HG03521 (cell line): ENCODE results near the gene RGS7.
"Not testable (repeated sequence)": the region's sequence is repeated elsewhere in the genome, so short reads cannot be mapped to it uniquely, and the experiment has no call there.

Experiments
- ATAC-seq: cut with Tn5 transposase; IDR thresholded peaks from one replicate; pipeline ENCODE4 v1.9.1; 2021; ENCODE audit warnings: mild to moderate bottlenecking, moderate library complexity; ENCODE audit not compliant: unreplicated experiment

Gene RGS7

DNA sequence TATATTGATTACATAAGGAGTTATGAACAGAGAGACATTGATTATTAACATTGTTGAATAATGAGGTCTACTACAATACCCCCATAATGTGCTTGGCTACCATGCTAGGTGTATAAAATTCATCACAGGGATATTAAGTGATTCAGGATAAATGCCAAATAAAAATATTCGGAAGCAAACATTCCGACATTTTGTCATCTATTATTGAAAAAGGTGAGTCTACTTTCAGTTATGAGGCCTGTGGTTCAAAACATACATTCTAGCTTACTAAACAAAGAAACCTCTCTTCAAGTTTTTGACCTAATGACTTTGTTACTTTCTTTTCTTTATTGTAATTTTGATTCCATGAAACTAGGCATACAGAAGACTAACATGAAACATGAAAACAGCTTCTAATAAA, 554.7 kb downstream of the RGS7 start:
- ATAC-seq, result no peak

- no peak for ATAC-seq
Measured at GRCh38 chr1:240801442-240801841, 555.6 kb downstream of the RGS7 start.

- no peak for ATAC-seq
Measured at GRCh38 chr1:240800291-240800690, 556.7 kb downstream of the RGS7 start.

- no peak for ATAC-seq
Measured at GRCh38 chr1:240797050-240797449, 560.0 kb downstream of the RGS7 start.

GRCh38 chr1:240794046-240794843, 562.8 kb downstream of the RGS7 start:
- peak; percentile 81 for ATAC-seq

DNA sequence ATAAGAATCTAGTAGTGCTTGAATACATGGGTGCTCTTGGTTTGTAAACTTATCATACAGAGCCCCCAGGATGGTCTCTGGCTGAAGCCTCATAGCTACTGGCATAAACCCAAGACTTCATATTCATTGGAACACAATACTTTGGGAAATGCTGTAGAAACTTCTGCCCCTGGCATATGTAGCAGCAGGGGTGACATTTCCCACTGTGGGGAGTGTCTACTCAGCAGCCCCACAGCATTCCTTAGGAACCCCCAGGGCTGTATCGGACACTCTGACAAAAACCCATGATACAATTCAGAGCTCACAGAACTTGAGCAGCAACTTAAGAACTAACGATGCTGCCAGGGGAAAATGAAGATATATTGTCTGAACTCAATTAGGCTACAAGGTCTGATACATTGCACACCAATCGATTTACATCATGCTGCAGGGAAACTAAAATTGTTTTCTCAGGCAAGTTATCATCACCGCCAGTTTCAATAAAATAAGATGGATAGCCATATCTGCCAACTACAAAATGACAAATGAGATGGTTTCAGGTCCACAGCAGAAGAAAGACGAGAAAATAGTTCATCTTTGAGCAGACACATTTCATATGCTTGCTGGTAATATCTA, 564.0 kb downstream of the RGS7 start:
- ATAC-seq, result no peak

DNA sequence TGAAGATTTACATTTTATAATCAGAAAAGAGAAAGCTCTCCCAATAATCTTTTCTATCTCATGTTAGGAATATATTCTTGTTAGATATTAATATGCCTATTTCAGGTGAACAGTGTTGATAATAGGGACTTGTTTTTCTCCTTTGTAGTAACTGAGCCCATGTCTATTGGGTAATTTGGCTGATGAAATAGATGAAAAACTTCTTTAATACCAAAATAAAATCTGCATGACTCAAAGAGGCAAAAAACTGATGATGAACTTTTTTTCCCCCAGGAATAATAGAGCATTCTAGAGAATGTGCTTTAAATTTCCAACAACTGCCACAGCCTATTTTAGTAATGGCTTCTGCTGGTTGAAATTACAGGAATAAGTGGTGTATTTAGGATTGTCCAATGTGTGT, 566.1 kb downstream of the RGS7 start:
- ATAC-seq, result no peak

GRCh38 chr1:240786880-240787279, 570.1 kb downstream of the RGS7 start:
- no peak for ATAC-seq

- ATAC-seq, result no peak
Measured at GRCh38 chr1:240784776-240785175, 572.2 kb downstream of the RGS7 start.

DNA sequence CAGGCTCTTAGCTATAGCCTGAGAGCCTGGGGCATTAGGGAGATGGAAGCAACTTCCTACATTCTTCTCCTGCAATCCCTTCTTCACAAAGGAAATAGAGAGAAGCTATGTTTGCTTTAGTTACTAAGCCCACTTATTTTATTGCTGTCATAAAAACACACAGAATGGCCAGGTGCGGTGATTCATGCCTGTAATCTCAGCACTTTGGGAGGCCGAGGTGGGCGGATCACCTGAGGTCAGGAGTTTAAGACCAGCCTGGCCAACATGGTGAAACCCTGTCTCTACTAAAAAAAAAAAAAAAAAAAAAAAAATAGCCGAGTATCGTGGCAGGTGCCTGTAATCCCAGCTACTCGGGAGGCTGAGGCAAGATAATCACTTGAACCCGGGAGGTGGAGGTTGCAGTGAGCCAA, 573.3 kb downstream of the RGS7 start:
- not testable (repeated sequence) for ATAC-seq

GRCh38 chr1:240776237-240776636, 580.8 kb downstream of the RGS7 start:
- no peak for ATAC-seq

DNA sequence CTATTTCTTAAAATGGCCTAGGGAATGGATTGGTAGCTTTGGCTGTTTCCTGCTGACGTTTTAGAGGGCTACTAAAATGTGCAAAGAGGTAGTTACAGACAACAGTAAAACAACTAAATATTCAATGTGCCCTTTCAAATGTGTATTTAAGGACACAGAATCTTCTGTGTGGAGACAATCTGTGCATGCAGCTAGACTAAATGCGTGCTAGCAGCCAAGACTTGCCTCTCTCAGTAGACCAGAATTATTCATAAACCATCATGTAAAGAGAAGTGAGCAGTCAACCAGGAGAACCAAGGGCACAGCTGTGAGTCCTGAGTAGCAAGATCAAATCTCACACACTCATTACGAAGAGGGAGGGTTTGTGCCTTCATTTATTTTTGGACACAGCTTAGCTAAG, 584.9 kb downstream of the RGS7 start:
- ATAC-seq, result no peak

GRCh38 chr1:240771450-240771849, 585.6 kb downstream of the RGS7 start:
- no peak for ATAC-seq

DNA sequence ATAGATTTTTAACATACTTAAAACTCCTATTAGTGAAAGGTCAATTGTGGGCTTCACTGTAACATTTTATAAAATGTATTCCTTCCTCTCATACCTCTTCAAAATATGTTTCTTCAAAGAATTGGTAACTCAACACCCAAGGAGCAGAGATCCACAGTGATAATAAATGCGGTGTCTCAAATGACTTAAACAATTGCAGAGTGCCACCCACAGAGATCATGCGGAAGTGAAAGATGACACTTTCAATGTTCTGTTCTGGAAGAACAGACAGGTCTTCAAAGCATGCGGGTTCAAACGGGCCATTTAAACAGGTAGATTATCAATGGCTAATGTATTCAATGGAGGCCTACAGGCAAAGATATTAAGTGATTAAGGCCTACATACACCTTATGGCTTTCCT, 588.0 kb downstream of the RGS7 start:
- ATAC-seq, result no peak

DNA sequence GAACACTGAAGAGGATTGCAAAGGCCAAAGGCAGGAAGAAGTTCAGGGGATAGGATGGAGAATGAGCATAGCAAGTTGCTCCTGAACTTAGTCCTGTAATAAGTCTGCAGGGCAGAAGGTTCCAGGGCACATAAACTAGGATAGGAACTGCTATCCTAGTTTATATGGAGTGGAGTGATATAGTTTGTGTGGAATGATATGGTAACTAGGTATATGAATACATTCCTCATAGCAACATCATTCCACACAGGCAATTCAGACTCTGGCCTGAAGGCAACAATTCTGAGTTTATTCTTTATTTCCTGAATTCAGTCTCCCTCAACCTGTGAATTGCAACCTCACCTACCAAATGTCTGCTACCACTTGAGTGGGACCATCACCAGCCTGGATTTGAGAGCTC, 590.2 kb downstream of the RGS7 start:
- ATAC-seq, result no peak

DNA sequence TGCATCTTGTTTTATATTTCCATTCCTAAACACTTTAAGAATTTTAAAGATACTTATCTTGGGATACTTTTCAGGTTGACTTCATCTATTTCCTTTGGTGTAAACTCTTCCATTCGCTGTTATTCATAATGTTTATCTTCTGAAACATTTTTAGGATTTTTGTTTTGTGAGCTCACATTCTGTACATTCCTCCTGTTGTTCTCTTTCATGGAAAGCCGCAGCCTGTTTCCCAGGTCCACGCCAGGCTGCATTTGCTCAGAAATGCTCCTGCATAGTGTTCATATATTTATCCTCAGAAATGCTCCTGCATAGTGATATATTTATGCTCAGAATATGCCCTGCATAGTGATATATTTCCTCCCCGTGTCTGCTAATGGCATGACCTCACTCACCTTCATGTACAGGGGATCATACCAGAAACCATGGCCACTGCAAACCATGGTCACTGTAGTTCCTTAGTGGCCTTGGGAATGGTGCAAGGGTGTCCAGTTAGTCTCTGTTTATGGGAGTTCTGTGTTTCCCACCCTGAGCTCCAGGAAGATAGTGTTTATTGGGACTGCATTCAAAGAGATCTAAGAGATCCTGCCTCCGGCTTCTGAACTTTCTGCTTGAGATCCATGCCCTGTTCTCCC, 591.2 kb downstream of the RGS7 start:
- no peak for ATAC-seq

DNA sequence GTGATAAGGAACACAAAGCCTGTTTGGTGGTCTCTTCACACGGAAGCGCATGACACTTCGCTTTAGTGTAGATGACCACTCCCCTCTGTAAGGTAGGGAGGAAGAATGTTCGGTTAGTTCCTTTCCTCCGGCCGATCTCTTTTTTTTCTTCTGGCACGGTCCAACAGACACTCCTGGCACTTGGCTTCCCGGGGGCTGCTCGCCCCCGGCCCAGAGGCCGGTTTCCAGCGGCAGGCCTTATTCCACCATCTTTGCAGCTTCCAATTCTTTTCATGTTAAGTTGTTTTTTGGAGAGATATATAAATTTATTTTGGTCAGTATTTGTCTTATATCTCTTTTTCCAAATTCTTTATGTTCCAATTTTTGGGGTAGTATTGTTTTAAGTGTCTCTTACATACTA, 593.2 kb downstream of the RGS7 start:
- no peak for ATAC-seq

DNA sequence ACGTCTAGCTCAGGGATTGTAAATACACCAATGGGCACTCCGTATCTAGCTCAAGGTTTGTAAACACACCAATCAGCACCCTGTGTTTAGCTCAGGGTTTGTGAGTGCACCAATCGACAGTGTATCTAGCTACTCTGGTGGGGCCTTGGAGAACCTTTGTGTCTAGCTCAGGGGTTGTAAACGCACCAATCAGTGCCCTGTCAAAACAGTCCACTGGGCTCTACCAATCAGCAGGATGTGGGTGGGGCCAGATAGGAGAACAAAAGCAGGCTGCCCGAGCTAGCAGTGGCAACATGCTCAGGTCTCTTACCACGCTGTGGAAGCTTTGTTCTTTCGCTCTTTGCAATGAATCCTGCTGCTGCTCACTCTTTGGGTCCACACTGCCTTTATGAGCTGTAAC, 593.9 kb downstream of the RGS7 start:
- not testable (repeated sequence) for ATAC-seq

DNA sequence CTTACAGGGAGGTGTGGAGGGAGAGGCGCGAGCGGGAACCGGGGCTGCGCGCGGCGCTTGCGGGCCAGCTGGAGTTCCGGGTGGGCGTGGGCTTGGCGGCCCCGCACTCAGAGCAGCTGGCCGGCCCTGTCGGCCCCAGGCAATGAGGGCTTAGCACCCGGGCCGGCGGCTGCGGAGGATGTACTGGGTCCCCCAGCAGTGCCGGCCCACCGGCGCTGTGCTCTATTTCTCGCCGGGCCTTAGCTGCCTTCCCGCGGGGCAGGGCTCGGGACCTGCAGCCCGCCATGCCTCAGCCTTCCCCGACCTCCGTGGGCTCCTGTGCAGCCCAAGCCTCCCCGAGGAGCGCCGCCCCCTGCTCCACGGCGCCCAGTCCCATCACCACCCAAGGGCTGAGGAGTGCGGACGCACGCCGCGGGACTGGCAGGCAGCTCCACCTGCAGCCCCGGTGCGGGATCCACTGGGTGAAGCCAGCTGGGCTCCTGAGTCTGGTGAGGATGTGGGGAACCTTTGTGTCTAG, 594.5 kb downstream of the RGS7 start:
- not testable (repeated sequence) for ATAC-seq

DNA sequence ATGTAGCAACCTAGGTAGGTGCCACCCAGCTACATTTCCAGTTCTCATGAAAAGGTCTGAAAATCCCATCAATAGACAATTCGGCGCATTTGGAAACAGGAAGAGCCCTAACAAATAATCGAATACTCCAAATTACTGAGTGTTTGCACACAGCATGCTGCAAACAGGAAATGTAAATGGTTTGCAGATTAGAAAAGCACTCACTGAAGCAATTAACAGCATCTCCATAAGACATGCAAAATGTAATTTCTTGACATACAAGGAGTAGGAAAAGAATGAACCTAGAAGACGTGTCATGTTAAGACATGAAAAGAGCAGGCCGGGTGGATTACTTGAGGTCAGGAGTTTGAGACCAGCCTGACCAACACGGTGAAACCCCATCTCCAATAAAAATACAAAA, 598.2 kb downstream of the RGS7 start:
- not testable (repeated sequence) for ATAC-seq

GRCh38 chr1:240758296-240758695, 598.7 kb downstream of the RGS7 start:
- ATAC-seq, result no peak

DNA sequence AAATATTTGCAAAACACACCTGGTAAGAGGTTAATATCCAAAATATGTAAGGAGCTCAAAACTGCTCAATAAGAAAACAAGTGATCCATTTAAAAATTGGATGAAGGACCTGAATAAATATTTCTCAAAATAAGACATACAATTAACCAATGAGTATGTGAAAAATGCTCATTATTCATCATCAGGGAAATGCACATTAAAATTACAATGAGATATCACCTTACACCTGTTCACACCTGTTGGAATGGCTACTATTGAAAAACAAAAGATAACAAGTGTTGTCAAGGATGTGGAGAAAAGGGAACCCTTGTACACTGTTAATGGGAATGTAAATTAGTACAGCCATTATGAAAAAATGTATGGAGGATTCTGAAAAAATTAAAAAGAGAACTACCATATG, 609.1 kb downstream of the RGS7 start:
- no peak for ATAC-seq
